Measurements from ENCODE around the gene MALT1.
"Not testable (repeated sequence)": the region's sequence is repeated elsewhere in the genome, so short reads cannot be mapped to it uniquely, and the experiment has no call there.

The MALT1 gene

DNA sequence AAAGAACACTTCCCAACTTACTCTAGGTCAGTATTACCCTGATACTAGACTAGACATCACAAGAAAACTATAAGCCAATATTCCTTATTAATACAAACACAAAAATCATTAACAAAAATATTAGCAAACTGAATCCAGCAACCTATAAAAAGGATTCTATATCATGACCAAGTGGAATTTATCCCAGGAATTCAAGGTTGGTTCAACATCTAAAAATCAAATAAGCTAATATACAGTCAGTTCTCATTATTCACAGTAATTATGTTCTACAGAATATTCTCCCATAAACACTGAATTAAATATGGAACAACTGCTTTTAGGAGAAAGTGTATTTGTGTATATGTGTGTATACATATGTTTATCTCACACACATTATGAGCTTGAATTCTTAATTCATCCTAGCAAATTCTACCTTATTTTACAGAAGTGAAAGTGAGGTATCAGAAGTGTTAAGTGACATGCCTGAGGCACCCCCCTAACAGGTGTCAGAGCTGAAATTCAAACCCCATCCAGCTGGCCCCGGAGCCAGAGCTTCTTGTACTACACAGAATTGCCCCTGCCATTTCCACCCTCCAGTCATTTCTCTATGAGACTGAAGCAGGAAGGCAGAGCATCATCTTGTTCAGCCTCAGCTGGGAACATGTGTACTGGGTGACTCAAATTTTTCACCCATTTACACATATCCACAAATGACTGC is 77.8 kb downstream of the MALT1 start:
- no peak for DNase-seq

DNA sequence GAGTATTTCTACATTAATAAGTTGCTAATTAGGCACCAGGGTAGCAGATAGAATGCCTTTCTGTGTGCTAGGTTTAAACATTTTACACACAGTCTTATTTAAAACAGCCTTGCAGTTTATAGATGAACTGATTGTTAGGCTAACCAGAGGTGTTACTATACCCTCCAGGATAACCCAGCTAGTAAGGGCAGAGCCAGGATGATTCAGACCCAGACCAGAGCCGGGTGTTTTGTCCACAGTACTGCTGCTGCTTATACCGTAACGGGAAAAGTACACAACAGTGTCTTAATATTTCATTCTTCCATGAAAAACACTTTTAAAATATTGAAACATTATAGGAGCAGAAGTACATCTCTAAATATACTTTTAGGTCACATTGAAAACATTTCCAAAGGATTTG is 82.7 kb downstream of the MALT1 start:
- DNase-seq, result no peak

- peak; percentile 81 for DNase-seq
Observed at GRCh38 chr18:58754544-58755068, 83.3 kb downstream of the MALT1 start.

- no peak for DNase-seq
Observed at GRCh38 chr18:58755304-58756010, 84.2 kb downstream of the MALT1 start.

DNA sequence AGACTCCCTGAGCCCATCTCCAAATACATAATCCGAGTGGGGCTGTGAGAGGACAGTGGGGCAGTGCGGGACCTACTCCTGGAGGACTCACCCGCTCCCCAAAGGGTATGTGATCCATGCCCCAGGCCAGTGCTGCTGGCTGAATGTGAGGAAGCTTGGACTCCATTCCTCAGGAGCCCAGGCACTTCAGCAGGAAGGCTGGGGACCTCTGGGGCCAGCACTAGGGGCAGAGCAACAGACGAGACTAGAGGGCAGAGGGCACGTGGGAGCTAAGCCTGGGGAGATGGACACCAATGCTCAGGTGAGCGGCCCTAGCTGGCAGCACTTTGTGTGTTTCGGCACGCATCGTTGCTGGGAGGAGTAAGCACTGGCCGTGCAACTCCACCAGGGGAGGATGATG is 84.9 kb downstream of the MALT1 start:
- DNase-seq, result no peak

DNA sequence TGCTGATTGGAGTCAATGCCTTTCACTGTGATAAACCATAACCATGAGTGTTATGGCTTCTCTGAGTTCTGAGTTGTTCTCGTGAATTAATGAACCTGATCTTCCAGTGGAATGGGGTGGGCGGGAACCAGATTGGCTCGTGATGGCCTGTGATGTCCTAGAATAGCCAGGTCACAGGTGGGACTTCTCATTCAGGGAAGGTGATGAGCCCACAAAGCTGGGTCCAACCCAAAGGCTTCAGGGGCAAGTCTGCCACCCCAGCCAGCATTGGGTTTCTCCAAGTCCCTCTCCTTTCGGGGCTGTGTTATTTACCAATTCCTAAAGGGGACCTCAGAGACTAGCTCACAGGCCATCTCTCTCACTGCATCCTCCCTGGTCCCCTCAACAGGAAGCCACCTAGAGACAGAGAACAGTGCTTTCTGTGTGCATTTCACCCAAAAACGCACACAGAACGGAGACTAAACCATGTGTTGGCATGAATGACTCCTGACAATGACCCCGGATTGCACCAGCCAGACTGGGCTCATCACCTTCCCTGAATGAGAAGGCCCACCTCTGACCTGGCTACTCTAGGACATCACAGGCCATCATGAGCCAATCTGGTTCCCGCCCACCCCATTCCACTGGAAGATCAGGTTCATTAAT is 85.5 kb downstream of the MALT1 start:
- no peak for DNase-seq

- DNase-seq, result not testable (repeated sequence)
Observed at GRCh38 chr18:58757351-58757750, 86.1 kb downstream of the MALT1 start.

DNA sequence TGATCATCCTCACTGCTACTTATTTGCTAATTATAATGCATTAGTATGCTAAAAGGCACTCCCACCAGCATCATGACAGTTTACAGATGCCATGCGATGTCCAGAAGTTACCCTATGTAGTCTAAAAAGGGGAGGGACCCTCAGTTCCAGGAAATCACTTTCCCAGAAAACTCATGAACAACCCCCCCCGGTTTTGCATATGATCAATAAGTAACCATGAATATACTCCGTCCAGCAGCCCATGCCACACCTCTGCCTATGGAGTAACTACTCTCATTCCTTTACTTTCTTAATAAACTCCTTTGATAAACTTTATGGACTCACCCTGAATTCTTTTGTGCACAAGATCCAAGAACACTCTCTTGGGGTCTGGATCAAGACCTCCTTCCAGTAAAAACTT is 86.8 kb downstream of the MALT1 start:
- DNase-seq, result no peak

- DNase-seq, result no peak
Observed at GRCh38 chr18:58758606-58759005, 87.3 kb downstream of the MALT1 start.

DNA sequence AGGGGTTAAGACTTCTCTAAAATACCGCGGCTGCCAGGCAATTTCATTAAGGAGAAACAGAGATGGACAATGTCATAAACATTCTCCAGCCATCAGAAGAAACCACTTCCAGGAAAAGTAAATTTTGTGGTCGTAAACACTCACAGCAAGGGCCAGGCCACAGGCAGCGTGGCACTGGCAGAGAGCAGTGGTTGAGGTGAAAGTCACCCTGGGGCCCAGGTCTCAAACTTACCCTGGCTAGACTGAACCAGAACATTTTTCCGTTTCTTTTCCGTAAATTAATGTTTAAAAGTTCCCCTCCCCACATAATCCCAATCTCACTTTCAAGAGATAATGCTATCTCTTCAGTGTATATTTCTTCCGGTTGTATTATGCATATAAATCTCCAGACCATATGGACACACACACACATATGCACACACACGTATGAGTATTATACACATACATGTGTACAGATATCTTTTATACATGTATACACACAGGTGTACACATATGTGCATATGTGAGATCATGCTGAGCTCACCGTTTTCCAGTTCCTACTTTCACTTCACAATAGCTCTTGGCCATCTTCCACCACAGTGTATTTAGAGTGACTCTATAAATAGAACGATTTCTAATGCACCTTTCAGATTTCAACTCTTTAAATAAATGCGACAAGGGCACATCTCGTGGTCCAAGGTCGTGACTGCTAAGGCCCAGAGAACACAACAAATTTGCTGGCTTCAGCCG is 90.1 kb downstream of the MALT1 start:
- DNase-seq, result no peak

- no peak for DNase-seq
Observed at GRCh38 chr18:58761970-58762780, 90.9 kb downstream of the MALT1 start.

GRCh38 chr18:58762781-58763171 is 91.5 kb downstream of the MALT1 start:
- peak; percentile 30 for DNase-seq

DNA sequence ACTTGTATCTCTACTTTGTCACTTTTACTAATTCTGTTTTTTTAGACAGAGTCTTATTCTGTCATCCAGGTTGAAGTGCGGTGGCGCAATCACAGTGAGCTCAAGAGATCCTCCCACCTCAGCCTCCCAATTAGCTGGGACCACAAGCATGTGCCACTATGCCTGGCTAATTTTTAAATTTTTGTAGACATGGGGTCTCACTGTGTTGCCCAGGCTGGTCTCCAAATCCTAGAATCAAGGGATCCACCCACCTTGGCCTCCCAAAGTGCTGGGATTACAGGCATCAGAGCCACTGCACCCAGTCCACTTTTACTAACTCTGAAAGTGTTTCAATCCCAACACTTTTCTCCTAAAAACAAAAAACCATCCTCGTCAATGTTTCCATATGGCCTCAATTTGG is 94.9 kb downstream of the MALT1 start:
- no peak for DNase-seq

- no peak for DNase-seq
Observed at GRCh38 chr18:58766946-58767345, 95.7 kb downstream of the MALT1 start.

DNA sequence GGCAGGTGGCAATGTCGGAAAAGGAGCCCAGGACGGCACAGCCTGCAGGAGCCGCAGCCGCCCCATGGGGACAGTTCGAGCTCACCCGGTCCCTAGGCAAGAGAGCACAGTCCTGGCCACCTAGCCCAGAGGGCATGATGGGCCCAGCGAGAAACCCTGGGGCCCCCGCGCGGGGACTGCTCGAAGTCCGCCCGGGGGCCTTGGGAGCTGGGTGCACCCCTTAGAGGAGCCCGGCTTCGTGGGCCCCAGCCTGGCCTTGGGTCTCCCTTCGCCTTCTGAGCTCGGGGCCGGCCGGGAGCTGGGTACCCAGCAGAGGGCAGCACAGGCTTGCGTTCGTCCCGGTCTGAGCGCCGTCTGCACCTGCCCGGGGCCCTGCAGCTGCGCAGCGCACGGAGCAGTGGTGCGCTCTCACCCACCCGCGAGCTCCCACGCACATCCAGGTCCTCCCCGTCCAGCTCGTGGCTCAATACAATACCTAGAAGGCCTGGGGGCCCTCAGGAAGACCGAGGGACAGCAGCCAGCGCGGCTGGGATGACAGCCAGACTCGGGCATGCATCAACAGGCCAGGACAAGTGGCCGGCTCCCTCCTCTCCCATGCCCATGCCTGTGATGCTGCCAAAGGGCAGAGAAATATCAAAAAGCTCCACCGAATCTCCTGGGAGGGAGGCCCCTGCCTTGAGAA is 97.2 kb downstream of the MALT1 start:
- peak; percentile 83 for DNase-seq

DNA sequence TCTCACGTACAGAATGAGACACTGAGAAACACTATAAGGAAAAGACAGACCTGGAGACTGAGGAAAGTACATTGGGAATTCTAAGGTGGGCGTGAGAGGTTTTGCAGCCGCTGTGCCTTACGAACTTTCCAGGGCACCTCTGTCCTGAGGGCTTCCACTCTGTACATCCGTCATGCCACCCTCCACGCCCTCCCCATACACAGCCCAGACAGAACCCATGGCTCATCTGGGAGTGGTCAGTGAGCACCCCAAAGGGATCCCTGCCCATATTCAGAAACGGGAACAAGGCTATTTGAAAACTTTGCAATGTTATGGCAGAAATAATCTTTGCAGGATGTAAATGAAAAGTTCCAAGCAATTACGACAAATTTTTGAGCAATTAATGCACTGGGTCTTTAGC is 98.1 kb downstream of the MALT1 start:
- DNase-seq, result no peak

DNA sequence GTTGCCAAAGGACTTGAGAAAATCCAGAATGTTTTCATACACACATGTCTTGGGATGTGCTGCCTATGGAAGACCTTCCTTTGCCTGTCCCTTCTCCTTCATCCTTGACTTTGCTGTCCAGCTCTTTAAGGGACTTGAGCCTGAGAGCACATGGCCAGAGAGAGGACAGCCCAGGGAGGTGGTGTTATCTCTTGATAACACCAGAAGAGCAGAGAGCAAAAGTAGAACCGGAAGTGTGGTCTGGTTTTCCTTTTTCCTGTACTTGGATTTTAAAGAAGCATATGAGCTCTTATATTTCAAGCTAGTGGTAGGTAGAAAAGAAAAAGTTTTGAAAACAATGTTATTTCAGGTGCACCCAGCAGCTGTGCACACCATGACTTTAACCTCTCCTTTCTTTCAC is 99.3 kb downstream of the MALT1 start:
- DNase-seq, result peak; percentile 55

DNA sequence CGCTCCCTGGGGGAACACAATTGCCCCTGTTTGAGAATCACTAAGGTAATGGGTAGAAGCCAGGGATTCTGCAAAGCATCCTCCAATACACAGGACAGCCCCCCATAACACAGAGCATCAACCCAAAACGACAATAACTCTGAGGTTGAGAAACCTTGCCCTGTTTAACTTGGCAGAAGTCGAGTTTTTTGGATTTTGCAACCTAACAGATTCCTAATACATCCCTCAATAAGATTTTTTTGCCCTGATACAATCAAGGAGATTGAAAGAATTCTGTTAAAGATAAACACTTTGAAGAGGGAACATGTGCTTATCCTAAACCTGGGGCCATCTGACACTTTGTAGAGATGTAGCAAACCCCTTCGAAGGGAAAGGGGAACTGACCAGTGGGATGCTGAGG is 100.9 kb downstream of the MALT1 start:
- no peak for DNase-seq

DNA sequence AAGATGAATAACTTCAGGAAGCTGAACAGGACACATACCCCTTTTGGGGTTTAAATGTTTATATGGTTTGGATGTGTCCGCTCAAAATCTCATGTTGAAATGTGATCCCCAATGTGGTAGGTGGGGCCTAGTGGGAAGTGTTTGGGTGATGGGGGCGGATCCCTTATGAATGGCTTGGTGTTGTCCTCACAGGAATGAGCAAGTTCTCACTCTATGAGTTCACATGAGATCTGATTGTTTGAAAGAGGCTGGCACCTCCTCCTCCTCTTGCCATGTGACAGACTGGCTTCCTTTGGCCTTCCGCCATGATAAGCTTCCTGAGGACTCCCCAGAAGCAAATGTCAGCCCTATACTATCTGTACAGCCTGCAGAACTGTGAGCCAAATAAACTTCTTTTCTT is 104.8 kb downstream of the MALT1 start:
- DNase-seq, result peak; percentile 27

GRCh38 chr18:58776541-58776940 is 105.3 kb downstream of the MALT1 start:
- DNase-seq, result not testable (repeated sequence)

DNA sequence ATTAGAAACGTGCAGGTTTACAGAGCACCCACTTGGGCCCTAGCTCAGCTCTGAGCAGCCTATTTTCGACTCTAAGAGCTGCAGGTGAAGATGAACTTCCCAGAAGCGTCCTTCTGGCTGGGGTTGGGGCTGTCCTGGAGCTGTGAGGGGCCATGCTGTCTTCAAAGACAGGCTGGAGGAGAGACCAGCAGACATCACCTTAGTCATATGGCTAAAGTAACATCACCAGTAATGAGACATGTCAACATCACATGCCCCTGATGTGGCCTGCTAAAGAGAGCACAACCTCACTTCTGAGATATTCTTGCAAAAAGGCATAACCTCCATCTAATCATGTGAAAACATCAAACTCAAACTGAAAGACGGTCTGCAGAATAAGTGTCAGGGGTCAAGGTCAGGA is 106.2 kb downstream of the MALT1 start:
- no peak for DNase-seq

- DNase-seq, result no peak
Observed at GRCh38 chr18:58779529-58779928, 108.3 kb downstream of the MALT1 start.
